HG02588 (cell line): ENCODE data around the gene ANKRD33B.
A peak's percentile ranks its signal among the peaks of the same experiment; 100 is the strongest.

Experiments used
- ATAC-seq: cut with Tn5 transposase; IDR thresholded peaks from one replicate; pipeline ENCODE4 v1.9.1; 2021; ENCODE audit warnings: mild to moderate bottlenecking, moderate library complexity; ENCODE audit not compliant: unreplicated experiment

The ANKRD33B gene

DNA sequence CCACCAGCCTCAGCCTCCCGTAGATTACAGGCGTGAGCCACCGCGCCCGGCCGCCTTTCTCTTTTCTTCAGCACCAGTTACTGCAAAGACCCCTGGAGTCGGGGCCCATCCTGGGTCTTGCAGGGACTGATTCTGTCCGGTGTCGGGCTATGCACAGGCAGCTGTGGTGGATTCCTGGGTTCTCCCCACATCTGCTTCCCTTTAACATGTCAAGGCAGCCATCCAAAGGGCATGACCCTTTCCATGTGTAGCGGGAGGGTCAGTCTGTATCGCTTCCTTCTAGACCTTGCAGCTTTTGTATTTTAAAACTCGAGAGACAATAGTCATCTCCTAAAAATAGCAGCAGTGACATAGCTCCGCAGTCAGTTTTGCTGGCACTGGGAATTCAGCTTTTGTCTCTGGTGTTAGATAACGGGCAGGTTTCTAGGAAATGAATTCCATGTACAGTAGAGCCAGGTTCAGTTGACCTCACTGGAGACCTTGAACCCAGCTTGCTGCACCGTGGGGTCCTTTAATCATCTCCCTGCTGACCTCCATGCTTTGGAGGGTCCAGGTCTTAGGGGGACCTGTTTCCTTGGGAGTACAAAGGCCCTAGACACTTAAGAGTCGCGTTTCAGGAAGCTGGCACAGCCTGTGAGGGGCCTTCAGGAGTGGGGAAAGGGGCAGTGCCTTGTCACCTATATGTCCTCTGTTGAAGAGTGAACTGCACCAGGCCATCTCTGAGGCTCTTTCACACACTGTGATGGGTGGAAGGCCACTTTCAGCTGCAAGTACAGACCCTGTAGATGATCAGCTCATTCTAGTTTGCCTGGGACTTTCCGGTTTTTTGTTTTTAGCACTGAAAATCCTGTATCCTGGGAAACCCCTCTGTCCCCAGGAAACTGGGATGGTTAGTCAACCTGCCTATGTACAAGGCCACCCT is 13.8 kb downstream of the ANKRD33B start:
- ATAC-seq = peak; percentile 58

DNA sequence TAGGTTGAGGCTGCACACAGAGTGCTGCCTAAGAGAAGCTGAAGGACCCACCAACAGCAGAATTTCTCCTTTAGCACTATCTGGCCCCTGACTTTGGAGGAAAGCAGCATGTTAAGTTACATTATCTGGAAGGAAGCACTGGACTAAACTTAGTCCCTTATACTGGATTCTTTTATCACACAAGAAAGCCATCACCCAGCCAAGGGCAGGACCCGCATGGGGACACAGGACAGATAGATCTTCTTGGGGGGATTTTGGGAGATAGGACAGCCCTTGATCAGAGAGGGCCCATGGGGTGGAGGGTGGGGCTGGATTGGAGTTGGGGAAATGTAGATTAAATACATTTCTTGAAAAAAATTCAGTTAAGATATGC is 14.4 kb downstream of the ANKRD33B start:
- no peak for ATAC-seq

DNA sequence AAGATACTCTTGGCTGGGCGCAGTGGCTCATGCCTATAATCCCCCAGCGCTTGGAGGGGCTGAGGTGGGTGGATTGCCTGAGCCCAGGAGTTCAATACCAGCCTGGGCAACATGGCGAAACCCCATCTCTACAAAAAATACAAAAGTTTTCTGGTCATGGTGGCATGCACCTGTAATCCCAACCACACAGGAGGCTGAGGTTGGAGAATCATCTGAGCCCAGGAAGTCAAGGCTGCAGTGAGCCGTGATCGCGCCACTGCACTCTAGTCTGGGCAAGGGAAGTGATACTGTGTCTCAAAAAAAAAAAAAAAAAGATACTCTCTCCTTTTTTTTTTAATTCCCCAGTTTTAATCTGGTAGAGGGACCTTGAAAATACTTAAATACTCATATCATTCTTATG is 15.0 kb downstream of the ANKRD33B start:
- peak; percentile 46 for ATAC-seq

DNA sequence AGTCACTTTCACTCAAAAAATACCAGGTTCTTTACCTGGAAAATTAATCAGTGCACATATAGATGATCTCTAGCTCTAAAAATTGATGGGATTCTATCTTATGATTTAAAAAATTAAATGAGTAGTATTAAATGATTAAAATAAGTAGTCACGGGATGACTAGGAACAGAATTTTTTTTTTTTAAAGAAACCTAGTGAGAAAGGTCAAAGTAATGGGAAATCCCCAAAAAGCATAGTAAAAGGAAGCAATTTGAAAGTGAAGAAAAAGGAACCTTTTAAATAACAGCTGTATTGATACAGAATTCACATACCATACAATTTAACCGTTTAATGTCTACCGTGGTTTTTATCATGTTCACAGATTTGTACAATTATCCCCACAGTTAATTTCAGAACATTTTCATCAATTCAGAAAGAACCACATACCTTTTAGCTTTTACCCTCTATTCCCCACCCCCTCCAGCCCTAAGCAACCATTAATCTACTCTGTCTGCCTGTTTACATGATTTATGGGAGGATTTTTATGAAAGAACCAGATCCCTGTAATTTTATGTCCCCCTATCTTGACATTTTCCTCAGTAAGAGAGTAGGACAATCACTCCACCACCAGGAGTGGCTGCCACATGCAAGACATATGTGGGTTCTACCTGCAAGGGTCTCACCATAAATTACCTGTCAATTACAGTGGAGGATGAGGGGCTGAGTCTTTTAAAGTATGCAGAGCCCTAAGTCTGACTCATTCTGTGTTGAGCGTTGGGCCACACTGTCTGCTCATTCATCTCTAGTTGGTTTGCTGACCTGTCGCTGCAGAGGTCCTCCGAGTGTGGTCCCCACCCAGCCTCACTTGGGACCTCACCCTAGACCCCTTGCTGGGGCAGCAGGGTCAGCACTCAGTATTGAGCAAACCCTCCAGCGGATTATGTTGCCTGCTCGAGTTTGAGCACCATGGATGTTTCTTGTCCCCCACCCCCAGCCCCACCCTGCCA is 16.0 kb downstream of the ANKRD33B start:
- ATAC-seq = no peak

DNA sequence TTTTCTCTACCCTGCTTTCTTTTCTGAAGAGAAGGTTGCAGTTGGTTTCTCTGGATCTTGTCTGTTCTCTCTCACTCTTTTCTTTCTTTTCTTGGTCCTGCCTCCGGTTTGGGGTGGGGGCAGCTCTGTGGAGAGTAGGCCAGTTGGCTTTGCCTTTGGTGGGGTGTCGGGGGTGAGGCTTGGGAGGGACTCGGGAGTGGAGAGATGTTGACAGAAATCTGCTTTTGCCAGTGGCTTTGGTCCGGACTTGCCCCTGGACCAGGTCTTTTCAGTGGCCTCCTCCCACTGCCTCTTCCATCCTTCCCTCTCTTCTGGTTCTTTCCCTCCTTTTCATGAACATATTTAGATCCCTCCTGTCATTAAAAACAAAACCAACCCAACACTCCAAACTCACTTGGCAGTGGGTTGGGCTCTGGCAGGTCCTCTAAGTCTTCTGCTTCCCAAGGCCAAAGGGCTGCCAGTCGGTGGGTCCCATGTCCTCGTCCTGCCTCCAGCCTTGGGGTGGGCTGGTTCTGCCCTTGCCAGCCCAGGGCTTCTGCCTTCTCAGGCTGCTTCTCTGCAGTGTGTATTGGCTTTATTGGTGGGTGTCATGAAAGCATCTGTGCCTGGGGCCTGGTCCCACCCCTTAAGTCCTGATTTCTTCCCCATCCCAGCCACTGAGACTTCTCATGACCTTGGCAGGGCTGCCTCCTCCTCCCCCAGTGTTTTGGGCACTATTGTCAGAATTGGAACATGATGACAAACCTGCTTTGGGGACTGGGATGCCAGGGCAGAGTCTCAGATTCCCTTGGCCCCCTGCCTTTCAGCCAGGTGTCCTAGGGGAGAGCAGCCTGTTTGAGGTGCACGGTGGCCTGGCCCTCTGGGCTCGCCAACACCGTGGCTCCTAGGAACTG is 16.9 kb downstream of the ANKRD33B start:
- ATAC-seq = no peak

DNA sequence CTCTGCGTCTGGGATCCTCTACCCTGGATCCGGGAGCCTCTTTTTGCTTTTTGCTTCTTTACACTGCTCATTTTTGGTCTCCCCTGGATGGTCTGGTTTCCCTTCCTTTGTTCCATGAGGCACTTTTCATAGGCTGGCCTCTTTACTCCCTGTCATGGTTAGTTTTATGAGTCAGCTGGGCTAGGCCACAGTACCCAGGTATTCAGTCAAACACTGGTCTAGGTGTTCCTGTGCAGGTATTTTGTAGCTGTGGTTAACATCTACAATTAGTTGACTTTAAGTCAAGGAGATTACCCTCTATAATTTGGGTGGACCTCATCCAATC is 17.5 kb downstream of the ANKRD33B start:
- no peak for ATAC-seq

DNA sequence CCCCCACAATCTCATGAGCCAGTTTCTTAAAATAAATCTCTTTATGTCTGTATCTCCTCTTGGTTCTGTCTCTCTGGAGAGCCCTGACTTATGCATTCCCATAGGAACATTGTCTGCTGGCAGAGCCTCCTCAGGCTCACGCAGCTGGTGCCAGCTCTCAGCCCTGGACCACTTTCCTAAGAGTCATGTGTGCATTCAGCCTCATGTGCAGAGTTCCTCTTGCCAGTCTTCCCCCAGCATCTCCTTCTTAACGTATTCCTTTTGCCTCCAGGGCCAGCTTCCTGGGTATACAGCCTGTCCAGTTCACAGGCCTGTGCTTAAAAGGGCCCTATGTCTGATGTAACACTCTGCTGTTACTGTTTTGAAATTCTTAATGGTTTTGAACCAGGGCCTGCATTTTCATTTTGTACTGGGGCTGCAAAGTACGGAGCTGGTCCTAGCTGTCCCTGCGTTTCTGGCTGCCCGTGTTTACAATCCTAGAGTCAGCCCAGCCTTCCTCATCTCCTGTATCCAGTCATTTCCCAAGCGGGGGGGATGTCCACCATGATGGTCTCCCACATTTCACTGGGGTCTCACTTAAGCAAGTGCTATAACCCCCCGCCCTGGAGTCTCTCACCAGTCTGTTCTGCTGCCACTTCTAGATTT is 18.1 kb downstream of the ANKRD33B start:
- ATAC-seq = no peak

DNA sequence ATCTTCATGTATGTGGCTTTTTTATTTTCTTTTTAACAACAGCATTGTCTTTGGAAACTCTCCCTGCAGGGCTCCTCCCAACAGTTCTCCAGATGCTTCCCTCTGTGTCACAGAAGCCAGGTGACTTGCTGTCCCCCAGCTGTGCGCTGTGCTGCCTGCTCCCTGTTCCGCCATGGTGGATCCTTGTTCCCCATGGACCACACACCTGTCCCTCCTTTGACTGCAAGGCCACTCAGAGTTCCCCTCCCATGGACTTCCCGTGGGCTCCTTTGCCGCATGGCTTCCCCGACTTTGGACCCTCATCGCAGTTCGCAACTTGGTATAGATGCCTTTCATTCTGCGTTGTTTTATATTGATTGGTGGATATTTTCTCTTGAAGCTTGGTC is 18.6 kb downstream of the ANKRD33B start:
- no peak for ATAC-seq

DNA sequence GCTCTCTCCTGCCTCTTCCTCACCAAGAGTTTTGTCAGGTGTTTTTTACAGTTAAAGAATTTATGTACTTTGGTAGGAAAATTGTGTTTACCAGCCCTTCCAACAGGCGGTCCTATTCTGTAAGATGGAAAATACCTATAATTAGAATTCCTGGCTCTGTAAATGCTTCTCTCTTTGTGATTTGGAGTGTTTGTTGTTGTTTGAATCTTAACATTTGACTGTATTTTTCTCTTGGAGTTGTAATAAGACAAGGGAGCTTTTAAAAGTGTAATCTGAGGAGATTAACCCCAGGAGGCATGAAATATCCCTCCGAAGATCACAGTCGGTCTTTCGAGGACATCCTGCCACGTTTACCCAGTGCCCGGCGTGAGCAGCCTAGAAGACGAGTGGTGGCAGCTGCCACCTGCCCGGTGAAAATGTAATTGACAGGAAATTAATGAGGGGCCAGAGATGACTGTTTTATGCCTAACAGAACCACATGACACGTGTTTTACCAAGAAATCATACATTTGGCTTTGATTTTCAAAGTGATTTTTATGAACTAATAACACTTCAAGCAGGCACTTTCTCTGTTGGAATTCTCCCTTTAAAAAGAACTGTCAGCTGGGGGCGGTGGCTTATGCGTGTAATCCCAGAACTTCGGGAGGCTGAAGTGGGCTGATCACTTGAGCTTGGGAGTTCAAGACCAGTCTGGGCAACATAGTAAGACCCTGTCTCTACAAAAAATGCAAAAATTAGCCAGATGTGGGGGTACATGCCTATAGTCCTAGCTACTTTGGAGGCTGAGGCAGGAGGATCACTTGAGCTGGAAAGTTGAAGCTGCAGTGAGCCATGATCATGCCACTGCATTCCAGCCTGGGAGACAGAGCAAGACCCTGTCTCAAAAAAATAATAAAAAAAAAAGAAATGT is 20.0 kb downstream of the ANKRD33B start:
- ATAC-seq = no peak

DNA sequence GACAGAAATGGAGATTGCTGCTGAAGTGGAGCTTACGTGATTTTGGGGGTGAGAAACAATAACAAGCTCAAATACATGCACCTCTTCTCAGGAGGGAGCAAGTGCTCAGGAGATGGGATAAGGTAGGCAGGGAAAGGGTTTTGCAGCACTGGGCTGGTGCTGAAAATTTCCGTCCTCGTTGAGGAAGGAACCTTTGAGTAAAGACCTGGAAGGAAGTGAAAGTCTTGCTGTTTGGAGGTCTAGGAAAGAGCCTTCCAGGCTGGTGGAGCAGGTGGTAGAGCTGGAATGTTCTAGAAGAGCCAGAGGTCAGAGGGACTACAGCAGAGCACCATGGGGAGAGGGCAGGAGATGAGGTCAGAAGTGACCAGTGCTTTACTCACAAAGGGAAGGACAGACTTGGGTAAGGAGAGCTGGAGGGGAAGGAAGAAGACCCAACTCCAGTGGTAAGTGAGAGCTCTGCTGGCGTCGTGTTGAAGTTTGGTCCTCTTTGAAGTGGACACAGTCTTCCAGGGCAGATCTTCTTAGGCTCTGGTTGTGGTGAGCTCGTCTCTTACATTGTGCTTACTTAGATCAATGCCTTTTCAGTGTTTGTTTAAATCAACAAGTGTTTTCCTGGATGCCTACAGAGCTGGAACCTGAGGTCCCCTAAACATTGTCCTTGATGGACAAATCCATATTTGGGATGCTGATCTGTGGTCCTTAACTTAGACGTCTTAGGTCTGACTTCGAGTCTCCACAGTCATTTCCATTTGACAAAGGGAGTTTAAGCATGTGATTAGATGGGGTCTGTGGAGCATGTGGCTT is 21.0 kb downstream of the ANKRD33B start:
- no peak for ATAC-seq

DNA sequence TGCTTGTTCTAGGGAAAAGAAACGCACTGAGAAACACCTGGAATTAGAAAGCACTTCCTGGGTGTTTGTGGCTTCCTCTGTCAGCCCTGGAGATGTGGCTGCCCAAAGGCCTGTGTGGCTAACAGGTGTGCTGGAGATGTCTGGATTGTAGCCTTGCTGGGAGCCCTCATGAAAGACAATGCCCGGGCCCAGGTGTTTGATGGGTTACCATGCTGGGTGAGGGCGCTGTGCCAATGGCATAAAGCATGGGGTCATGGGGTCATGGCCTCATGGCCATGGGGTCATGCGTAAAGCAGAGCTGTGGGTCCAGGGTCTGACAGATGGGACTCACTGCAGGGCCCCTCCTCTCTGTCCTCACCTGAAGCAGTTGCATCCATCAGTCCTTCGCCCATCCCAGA is 21.6 kb downstream of the ANKRD33B start:
- ATAC-seq = no peak

DNA sequence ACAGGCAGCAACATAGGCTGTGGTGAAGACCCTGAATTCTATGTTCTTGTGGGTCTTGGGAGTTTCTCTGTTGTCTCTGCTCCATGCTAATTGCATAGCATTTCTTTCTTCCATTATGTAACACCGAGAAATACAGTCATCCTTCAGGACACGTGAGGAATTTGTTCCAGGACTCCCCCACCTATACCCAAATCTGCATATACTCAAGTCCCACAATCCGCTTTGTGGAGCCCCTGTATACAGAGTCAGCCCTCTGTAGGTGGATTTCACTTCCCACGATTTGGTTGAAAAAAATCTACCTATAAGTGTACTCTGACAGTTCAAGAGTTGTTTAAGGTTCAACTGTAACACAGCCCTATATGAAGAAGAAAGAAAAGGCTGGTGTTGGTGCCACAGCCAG is 22.1 kb downstream of the ANKRD33B start:
- ATAC-seq = no peak

DNA sequence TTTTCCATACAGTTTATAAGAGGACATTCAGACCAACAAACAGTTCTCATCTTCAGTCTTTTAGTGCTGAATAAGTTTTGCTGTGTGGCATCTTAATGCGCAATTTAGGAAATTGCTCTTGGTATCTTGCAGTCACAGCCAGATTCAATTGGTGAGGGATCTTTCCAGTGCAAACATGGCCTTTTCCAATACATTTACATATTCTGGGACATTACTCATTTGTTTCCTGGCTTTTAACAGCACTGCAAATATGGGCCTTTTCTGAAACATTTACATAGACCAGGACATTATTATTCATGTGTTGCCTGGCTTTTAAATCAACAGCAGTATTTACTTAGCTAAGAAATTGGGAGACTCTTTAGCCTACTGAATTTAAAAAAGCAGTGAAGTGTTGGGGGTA is 22.7 kb downstream of the ANKRD33B start:
- ATAC-seq = no peak

DNA sequence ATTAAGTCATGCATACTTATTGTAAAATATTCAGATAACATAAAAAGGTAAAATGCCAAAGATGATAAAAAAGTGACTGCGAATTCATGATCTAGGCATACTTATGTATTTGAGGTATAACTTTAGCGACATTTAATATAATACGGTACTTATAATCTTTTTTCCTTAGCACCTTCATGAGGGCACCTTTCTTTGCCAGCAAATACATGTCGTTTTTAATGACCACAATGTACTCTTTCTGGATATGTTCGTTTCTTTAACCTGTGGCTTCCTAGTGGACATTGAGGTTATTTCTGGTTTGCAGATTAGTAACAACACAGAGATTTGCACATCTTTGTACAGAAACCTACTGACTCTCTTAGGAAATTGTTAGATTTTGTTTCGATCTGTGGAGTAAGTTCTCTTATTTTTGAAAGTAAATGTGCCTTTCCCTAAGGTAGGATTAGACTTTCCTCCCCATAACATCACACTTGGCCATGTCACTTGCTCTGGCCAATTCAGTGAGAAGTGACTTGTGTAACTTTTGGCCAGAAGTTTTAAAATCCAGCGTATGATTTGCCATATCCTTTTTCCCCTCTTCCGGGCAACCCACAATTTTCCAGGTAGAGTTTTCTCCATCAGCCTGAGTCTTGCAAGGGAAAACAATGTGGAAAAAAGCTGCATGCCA is 24.4 kb downstream of the ANKRD33B start:
- no peak for ATAC-seq

DNA sequence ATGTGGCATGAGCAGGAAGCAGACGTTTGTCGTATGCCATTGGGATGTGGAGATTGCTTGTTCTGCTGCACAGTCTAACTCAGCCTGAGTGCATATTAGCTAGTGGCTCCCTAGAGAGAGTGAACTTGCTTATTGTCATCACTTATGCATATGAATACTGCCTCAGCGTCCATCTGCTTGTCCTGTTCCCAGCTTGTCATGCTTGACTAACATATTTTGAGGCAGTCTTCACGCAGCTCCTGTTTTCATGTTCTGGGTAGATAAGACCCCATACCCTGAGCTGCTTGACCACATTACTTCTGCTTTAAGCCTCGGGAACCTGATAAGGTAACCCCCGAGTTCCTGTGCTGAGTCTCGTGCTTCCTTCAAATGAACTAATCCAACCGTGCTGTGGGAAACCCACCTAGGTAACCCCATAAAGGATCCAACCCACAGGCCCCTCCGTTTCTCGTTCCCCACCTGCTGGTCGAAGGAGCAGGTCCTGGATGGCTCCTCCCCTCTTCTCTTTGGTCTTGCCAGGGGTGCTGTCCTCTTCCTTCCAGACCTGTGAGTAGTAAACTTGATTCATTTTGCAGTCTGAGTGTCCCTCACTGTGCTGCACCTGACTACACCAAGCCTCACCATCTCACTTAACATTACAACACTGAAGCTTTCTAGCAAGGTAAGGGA is 25.0 kb downstream of the ANKRD33B start:
- ATAC-seq = no peak

DNA sequence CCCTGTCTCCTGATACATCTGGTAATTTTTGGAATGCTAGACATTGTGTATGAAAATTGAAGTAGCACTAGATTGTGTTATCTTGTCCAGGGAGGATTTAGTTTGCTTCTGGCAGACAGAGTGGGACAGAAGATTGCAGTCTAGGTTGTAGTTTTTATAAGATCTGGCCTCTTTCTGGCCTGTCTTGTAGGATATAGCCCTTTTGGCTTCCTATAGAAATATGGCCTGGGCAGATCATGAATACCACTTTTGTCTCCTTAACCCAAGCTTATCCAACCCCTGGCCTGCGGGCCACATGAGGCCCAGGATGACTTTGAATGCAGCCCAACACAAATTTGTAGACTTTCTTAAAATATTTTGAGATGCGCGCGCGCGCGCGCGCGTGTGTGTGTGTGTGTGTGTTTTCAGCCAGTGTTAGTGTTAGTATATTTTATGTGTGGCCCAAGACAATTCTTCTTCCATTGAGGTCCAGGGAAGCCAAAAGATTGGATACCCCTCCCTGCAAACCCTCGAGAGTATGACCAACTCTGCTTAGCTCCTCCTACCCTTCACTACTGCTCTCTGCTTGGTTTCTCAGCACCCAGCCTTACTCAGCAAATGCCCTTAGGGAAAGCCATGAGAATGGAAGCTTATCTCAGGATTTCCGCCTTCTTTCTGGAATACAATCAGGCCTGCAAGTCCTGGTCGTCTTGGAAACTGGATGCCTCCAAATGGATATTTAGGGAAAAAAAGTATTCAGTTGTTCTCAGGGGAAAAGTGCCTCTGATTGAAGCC is 26.5 kb downstream of the ANKRD33B start:
- no peak for ATAC-seq

DNA sequence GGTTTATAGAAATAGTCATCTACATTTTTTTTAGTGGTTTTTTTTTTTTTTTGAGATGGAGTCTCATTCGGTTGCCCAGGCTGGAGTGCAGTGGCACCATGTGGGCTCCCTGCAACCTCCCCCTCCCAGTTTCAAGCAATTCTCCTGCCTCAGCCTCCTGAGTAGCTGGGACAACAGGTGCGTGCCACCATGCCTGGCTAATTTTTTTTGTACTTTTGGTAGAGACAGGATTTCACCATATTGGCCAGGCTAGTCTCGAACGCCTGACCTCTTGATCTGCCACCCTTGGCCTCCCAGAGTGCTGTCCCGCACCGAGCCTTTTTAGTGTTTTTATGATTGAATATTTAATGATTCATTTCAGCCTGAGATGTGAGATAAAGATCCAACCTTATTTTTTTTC is 27.3 kb downstream of the ANKRD33B start:
- no peak for ATAC-seq
